HG02678 (cell line): Measurements from ENCODE around the gene MOCS1.
"Not testable (repeated sequence)": the region's sequence is repeated elsewhere in the genome, so short reads cannot be mapped to it uniquely, and the experiment has no call there.

Experiments used
- ATAC-seq: cut with Tn5 transposase; IDR thresholded peaks from one replicate; pipeline ENCODE4 v1.9.1; 2021; ENCODE audit warnings: mild to moderate bottlenecking, moderate library complexity; ENCODE audit not compliant: unreplicated experiment

Gene MOCS1

DNA sequence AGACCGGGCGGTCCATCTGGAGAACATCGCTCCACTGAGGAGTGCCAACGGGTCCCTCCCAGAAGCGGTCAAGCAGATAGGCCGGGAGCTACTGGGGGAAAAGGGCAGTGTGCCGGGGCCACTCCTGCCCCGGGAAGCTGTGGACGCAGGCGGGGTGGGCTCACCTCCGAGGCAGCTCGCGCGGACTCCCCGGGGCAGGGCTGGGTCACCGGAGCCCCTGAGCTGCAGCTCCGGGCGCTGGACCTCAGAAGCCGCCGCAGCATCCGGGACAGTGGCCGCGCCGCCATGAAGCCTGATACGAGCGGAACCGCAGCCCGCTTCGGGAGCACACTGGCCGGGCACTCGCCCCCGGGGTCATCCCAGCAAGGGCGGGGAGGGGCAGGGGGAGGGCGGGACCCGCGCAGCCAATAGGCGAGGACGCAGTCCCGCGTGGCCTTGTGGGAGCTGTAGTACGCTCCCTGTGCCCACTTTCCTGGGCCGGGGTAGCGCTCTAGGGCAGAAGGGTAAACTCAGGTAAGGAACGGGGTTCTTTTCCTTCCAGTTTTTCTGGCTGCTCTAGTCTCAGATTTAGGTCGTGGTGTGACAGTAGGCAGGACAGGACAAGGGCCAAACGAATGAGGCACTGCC is at the start of gene MOCS1:
Gene MOCS1 (minus strand): TSS at position 332 of the 627 bp plus-strand sequence. CDS start 45 bp downstream, at position 287.
- ATAC-seq = no peak

- no peak for ATAC-seq
Observed at GRCh38 chr6:39984051-39984450, 49.8 kb upstream of the MOCS1 start.

DNA sequence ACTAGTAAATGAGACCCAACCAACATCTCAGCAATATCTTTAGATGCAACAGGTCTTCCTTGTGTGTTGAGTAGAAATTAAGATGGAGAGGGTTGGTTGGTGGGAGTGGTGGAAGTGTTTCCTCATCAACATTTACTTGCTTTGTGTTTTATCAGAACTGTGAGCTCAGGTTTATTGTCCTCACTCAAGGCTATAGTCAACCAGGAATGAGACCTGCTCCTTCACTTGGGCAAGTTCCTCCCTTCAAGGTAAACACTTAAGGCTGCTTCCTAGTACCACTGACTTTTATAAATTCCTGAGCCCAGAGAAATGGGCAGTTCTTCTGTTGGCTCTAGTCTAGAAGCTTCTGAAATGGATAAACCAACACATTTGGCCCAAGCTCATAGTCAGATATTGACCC is 48.9 kb upstream of the MOCS1 start:
- no peak for ATAC-seq

GRCh38 chr6:39982720-39983119 is 48.5 kb upstream of the MOCS1 start:
- no peak for ATAC-seq

GRCh38 chr6:39980839-39981580 is 46.7 kb upstream of the MOCS1 start:
- no peak for ATAC-seq

DNA sequence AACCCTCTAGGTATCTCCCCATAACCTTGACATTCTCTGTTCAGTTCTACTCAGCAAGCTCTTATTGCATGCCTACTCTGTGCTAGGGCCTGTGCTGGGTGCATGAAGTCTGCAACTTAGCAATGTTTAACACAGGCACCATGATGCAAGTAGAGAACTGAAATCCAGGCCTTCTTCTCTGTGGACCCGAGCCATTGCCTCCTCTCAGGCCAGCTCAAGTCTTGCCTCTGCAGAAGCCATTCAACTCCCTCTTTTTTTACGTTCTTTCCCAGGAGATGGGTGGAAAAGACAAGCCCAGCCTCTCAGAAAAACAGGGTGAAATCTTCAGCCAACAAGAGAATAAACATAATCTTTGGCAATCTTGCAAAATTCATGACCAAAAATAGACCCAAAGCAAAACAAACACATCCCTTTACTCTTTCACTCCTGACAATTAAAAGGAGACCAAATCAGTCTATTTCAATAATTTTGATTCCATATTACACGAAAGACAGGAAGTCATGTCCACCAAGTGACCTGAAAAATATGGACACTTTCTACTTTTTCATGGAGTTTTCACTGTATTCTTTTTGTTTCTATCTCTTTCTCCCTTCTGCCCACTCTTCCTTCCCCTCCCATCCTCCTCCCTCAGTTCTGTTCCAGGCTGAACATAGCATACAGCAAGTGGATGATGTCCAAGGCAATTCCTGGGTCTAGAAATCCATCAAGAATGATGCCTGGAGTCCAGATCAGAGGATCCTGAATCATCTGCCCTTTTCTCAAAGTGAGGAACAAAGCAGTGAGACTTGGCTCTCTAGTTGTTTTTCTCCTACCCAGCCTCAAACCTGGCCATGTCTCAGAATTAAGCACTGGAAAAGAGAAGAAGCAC is 45.4 kb upstream of the MOCS1 start:
- ATAC-seq = no peak

GRCh38 chr6:39978240-39978639 is 44.0 kb upstream of the MOCS1 start:
- no peak for ATAC-seq

GRCh38 chr6:39973661-39974060 is 39.4 kb upstream of the MOCS1 start:
- ATAC-seq = no peak

DNA sequence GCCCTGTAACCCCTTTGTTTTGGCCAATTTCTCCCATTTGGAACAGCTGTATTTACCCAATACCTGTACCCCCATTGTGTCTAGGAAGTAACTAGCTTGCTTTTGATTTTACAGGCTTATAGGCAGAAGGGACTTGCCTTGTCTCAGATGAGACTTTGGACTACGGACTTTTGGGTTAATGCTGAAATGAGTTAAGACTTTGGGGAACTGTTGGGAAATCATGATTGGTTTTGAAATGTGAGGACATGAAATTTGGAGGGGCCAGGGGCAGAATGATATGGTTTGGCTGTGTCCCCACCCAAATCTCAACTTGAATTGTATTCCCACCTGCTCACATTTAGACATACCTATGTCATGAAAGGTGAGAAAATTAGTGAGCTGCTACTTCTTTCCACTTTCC is 38.5 kb upstream of the MOCS1 start:
- ATAC-seq = not testable (repeated sequence)

DNA sequence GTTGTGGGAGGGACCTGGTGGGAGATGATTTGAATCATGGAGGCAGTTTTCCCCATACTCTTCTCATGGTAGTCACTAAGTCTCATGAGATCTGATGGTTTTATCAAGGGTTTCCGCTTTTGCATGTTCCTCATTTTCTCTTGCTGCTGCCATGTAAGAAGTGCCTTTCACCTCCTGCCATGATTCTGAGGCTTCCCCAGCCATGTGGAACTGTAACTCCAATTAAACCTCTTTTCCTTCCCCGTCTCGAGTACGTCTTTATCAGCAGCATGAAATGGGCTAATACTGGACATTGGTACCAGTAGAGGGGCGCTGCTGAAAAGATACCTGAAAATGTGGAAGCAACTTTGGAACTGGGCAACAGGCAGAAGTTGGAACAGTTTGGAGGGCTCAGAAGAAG is 36.9 kb upstream of the MOCS1 start:
- not testable (repeated sequence) for ATAC-seq

DNA sequence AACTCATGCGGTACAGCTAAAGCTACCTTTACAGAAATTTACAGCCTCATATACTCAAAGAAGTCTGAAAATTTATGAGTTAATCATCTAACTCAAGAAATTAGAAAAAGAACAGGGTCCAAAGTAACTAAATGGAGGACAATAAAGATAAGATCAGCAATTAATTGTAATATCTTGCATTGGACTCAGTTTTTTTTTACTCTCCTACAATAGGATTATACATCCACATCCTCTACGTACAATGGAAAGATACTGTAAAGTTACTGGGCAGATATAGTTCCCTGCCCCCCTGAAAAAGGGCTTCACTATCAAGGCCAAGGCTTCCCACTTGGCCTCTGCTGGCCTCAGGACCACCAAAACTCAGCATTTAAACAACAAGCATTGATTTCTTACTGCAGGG is 31.5 kb upstream of the MOCS1 start:
- no peak for ATAC-seq

DNA sequence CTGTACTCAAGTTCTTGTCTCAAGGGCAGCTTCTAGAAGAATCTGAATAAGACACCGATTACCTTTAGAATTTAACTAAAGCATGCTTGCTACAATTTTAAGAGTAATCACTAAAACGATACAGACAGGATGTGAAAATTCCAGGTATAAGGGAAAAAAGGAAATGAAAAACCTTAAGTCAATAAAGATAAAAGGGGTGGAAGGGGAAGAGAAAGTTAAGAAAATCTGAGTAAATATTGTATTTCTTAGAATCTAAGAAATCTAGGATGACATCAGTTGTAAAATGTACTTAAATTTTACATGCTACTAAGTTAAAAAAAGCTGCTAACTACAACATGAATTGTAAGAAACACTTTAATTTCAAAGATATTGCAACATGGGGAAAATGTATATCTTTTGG is 30.3 kb upstream of the MOCS1 start:
- ATAC-seq = no peak

DNA sequence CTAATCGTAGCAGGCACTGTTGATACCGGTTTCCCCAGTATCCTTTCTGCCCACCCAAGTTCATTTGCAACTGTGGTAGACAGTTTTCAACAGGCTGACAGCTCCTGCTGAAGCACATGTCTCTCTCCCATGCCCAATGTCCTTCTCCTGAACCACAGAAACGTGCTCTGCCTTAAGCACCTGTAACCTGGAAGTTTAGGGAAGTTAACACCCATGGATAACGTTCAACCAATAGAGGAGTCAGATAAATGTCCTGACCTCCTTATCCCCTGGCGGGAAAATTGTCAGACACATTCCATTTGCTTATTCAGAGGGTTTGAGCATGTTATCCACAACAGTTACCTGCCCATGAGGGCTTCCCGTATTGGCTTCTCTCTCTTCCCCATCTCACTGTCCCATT is 29.8 kb upstream of the MOCS1 start:
- ATAC-seq = no peak

- ATAC-seq = no peak
Observed at GRCh38 chr6:39962831-39963230, 28.6 kb upstream of the MOCS1 start.

DNA sequence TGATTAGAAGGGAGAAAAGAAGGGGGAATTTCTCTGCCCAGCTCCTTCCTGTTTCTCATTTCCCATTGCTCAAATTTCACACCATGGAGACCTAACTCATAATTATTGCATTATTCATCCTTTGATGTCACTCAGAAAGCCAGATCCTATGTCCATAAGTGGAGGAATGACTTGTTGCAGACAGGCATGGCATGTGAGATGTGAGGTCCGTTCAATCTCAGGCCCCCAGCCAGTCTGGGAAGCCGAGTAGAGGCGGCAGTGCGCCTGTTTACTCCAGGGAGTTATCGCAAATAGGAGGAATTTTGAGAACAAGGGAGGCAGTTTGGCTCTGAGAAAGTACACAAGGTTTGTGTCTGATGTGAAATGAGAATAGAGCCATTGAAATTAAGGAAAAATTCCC is 26.9 kb upstream of the MOCS1 start:
- ATAC-seq = no peak

DNA sequence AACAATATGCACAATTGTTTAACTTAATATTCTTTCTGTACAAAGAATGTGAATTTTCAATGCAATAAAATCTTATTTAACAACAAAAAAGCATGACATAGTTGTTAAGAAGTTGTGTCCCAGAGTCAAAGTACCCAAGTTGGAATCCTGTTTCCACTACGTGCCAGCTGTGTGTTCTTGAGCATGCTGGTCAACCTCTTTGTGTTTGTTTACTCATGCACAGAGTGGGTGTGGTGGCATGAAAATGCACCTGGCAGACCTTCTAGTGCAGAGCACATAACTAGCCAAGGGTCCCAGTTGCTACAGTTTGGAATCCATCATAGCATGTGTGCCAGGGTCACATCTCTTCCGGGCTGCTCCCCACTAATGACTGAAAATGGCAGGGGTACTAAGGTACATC is 24.7 kb upstream of the MOCS1 start:
- ATAC-seq = no peak

- no peak for ATAC-seq
Observed at GRCh38 chr6:39956936-39957335, 22.7 kb upstream of the MOCS1 start.

DNA sequence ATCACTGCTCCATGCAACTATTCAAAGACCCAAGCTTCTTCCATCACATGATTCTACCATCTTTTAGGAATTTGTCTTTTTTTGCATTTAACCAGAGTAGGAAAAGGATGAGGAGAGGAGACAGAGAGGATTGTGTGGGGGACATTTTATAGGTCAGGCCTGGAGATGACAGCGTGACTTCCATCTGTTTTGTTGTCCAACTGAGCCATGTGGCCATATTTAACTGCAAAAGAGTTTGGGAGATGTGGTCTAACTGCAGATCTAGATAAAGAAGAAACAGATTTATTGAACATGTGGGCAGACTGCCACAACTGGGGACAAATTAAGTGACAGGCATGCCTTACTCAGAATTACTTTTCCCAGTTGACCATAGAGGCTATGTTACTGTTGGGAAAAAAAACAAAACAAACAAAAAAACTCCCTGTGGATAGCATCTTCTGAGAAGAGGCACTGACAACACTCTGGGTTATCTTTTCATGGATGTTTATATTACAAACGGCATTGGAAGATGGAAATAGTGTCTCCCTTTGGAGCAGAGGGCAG is 18.9 kb upstream of the MOCS1 start:
- no peak for ATAC-seq

DNA sequence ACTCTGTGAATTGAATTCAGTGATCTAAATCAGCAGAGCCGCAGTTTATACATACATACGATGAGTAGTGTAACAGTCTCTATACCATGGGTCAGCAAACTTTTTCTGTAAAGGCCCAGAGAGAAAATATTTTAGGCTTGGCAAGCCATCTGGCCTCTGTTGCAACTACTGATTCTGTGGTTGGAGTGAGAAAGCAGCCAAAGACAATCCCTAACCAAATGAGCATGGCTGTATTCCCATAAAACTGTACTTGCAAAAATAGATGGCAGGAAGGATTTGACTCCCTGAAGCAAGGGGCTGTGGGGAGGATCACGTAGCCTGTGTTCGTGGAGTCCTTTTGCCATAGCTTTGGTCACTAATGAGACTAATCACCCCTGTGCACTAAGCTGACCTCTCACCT is 17.9 kb upstream of the MOCS1 start:
- ATAC-seq = no peak

DNA sequence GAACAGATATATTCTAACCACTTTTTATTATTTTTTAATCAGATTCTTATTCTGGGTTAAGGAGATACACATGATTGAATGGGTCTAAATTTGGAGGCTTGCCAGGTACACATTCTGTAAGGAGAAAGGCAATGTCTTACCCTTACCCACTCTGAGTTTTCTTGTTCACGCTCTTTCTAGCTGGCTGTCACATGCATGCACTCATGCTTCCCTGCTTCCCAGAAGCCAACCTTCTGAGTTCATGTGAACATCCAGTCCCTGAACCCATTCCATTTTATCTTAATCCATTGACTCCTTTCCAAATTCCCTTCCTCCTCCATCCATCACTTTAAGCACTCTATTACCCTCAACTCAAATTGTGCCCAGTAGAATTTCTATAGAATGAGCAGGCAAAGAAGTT is 17.5 kb upstream of the MOCS1 start:
- no peak for ATAC-seq

DNA sequence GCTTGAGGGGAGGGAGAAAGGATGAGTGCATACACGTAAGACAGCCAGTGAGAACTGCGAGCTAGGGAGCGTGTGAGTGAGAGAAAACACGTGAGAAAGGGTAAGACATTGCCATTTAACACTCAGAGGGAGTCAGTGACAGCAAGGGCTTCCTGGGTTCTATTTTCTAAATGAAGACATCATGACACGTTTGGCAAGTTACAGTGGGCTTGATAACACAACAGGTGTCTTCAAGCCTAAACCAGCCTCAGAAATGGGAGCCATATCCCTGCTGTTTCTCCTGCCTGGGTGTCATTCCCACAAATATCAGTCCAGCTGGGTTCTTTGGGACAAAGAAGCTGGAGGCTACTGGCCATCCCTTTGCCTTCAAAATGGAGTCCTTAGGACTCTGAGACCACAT is 16.9 kb upstream of the MOCS1 start:
- no peak for ATAC-seq
